GM23248 (cell line): ENCODE results near the gene FER1L5. TPM values are rescaled to one million over a fixed set of nuclear protein-coding genes. Genes with fewer than 3 reads are reported as not detected.

Source experiments
- DNase-seq: peaks from one replicate; pipeline ENCODE4 v3.0.0-alpha.2; 2015
- H2AFZ ChIP-seq: fragments of 200-600 bp; sonication (generic); 2 replicates; pipeline ENCODE4 v1.6.1; 2016; ENCODE audit warnings: antibody characterized with exemption
- H3F3A ChIP-seq: fragments of 200-600 bp; sonication (generic); 2 replicates; pipeline ENCODE4 v1.6.1; 2016; ENCODE audit warnings: mild to moderate bottlenecking, antibody characterized with exemption, mixed run types; ENCODE audit not compliant: insufficient read depth
- H3K27ac ChIP-seq: fragments of 200-600 bp; sonication (generic); 2 replicates; pipeline ENCODE4 v1.5.1; 2016; ENCODE audit warnings: mild to moderate bottlenecking
- H3K27me3 ChIP-seq: fragments of 200-600 bp; sonication (generic); replicated peaks from 2 replicates; pipeline ENCODE4 v1.6.1; 2016; ENCODE audit warnings: mild to moderate bottlenecking; ENCODE audit not compliant: insufficient read depth
- H3K36me3 ChIP-seq: fragments of 200-600 bp; sonication (generic); 2 replicates; pipeline ENCODE4 v1.6.1; 2016; ENCODE audit warnings: low read depth, mild to moderate bottlenecking
- H3K4me1 ChIP-seq: fragments of 200-600 bp; sonication (generic); 2 replicates; pipeline ENCODE4 v1.6.1; 2016; ENCODE audit warnings: mild to moderate bottlenecking; ENCODE audit not compliant: insufficient read depth
- H3K4me2 ChIP-seq: fragments of 200-600 bp; sonication (generic); one replicate; pipeline ENCODE4 v1.6.1; 2016; ENCODE audit warnings: mild to moderate bottlenecking; ENCODE audit not compliant: unreplicated experiment
- H3K4me3 ChIP-seq: fragments of 200-600 bp; sonication (generic); 2 replicates; pipeline ENCODE4 v1.5.1; 2016; ENCODE audit warnings: mild to moderate bottlenecking
- H3K79me2 ChIP-seq: fragments of 200-600 bp; sonication (generic); 2 replicates; pipeline ENCODE4 v1.6.1; 2016; ENCODE audit warnings: mild to moderate bottlenecking; ENCODE audit not compliant: insufficient read depth
- H3K9ac ChIP-seq: fragments of 200-600 bp; sonication (generic); 2 replicates; pipeline ENCODE4 v1.6.1; 2016; ENCODE audit warnings: mild to moderate bottlenecking
- H3K9me2 ChIP-seq: fragments of 200-600 bp; sonication (generic); 2 replicates; pipeline ENCODE4 v1.6.1; 2016; ENCODE audit warnings: mixed run types, mild to moderate bottlenecking, moderate library complexity; ENCODE audit not compliant: insufficient read depth
- H3K9me3 ChIP-seq: fragments of 200-600 bp; sonication (generic); one replicate; pipeline ENCODE4 v1.6.1; 2017; ENCODE audit warnings: low read depth
- H4K20me1 ChIP-seq: fragments of 200-600 bp; sonication (generic); 2 replicates; pipeline ENCODE4 v1.6.0; 2016; ENCODE audit not compliant: insufficient read depth
- EZH2 ChIP-seq: fragments of 200-600 bp; sonication (generic); IDR thresholded peaks from 2 replicates; pipeline ENCODE4 v1.6.1; 2018; ENCODE audit warnings: antibody characterized with exemption, mild to moderate bottlenecking; ENCODE audit not compliant: insufficient read depth, poor library complexity, severe bottlenecking
- EZH2phosphoT487 ChIP-seq: fragments of 200-600 bp; sonication (generic); IDR thresholded peaks from 2 replicates; pipeline ENCODE4 v1.6.1; 2018; ENCODE audit warnings: antibody characterized with exemption, moderate library complexity, mild to moderate bottlenecking, low read depth; ENCODE audit not compliant: insufficient read depth
- WGBS, 2 experiments: methylation state at CpG; one replicate each; pipeline ENCODE4 v1.1.6; 2015 to 2017; ENCODE audit warnings: low lambda C conversion rate in 2 of 2, low coverage in 1 of 2; ENCODE audit errors: missing lambda C conversion rate in 2 of 2; 5-methylcytosine and 5-hydroxymethylcytosine counted together
- in situ Hi-C: fragments of 300-500 bp; cut with MboI; formaldehyde crosslinking; loops from 2 replicates; pipeline ENCODE4 v1.15.0; 2020
- polyA plus RNA-seq: library from polyadenylated mRNA; unstranded; fragments of >200 nt; fragmentation: Nextera tagmentation; extraction: Ambion mirVana; gene quantifications from 2 replicates; pipeline ENCODE4 v1.2.1, GENCODE V29; 2016
- total RNA-seq: library from RNA; depleted of rRNA; stranded (reverse); fragments of >200 nt; shearing (Covaris generic); gene quantifications from 2 replicates; pipeline ENCODE4 v1.2.3, GENCODE V29; 2014

Gene FER1L5
- total and polyA plus RNA-seq, 2 experiments from 2014 or later: under 0.01 to 0.08 TPM

DNA sequence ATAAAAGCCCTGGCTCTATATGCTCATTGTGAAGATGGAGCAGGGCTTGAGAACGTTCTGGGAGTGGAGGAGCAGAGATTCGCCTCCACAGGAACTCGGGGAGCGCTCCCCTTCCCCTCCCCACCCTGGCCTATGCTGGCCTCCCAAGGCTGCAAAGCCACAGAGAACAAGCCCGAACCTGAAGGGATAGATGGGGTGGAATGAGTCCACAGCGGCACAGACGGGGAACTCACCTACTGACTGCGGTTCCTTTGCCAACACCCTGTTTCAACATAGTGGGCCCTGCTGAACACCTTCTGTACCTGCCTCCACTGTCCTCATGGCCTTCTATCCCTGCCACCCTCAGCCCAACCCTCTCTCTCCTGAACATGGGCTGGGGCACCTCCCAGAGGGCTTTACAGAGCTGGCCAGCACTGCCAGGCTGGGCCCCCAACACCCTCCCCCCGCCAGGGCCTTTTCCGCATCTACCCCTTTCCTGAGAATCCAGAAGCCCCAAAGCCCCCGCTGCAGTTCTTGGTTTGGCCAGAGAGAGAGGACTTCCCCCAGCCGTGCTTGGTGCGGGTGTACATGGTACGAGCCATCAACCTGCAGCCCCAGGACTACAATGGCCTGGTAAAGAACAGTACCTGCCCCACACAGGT lies 55.8 kb downstream of the FER1L5 start:
- no peak overlapping the region for H3K27ac ChIP-seq
- DNase-seq: no peak
- no peaks in the 10 kb centered on the region for H3K27me3 ChIP-seq
- H4K20me1 ChIP-seq: no peaks in the 10 kb centered on the region
- no peak overlapping the region for H3K9ac ChIP-seq
- no peak overlapping the region for H2AFZ ChIP-seq
- no peak for TF ChIP-seq EZH2
- TF ChIP-seq EZH2phosphoT487: no peak
- no peaks in the 10 kb centered on the region for H3K9me3 ChIP-seq
- in situ Hi-C loops: no loop called here
- no peaks in the 10 kb centered on the region for H3K36me3 ChIP-seq
- no peaks in the 10 kb centered on the region for H3K9me2 ChIP-seq
- no peak overlapping the region for H3K4me3 ChIP-seq
- no peaks in the 10 kb centered on the region for H3K79me2 ChIP-seq
- WGBS, 2 experiments: 92 to 94% methylated on average over 12 to 14 of the region's 14 CpGs
- no peak overlapping the region for H3K4me2 ChIP-seq
- no peaks in the 10 kb centered on the region for H3F3A ChIP-seq
- no peaks in the 10 kb centered on the region for H3K4me1 ChIP-seq

DNA sequence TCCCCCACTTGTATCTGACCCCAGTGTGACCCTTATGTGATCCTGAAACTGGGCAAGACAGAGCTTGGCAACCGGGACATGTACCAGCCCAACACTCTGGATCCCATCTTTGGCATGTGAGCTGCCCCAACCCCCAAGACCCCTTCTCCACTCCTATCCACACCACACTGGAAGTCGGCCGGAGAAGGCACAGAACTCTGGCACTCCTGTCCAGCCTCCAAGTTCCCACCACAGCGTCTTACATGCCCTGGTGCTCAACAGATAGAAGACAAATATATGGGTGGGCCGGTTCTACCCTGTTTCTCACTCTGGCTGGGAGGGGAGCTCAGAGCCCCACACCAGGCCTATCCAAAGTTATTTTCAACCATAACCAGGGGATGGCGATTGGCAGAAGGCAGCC lies 56.5 kb downstream of the FER1L5 start:
- Histone ChIP-seq H3K9ac (no peak overlapping the region), H3K79me2 (no peaks in the 10 kb centered on the region), H4K20me1 (no peaks in the 10 kb centered on the region), H2AFZ (no peak overlapping the region), H3K9me2 (no peaks in the 10 kb centered on the region), H3K36me3 (no peaks in the 10 kb centered on the region), H3K27me3 (no peaks in the 10 kb centered on the region), H3K27ac (no peak overlapping the region), H3F3A (no peaks in the 10 kb centered on the region), H3K9me3 (no peaks in the 10 kb centered on the region), H3K4me3 (no peak overlapping the region), H3K4me2 (no peak overlapping the region), H3K4me1 (no peaks in the 10 kb centered on the region)
- TF ChIP-seq EZH2phosphoT487: no peak
- TF ChIP-seq EZH2: no peak
- no peak for DNase-seq
- WGBS, 2 experiments: 93 to 94% methylated on average over 6 of the region's 6 CpGs
- in situ Hi-C loops: no loop called here

DNA sequence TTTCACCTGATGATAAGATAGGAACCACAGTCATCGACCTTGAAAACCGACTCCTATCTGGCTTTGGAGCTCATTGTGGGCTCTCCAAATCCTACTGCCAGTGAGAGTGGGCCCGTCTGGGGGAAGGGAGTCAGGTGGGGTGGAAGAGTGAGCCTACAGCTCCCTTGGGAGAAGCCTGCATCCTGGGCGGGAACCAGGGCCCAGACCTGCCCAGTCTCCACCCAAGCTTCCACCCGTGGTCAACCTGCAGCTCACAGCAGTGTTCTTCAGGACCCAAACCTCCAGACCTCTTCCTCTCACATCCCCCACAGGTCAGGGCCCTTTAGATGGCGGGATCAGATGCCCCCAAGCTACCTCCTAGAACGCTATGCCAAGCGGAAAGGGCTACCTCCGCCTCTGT lies 57.1 kb downstream of the FER1L5 start:
- DNase-seq: no peak

DNA sequence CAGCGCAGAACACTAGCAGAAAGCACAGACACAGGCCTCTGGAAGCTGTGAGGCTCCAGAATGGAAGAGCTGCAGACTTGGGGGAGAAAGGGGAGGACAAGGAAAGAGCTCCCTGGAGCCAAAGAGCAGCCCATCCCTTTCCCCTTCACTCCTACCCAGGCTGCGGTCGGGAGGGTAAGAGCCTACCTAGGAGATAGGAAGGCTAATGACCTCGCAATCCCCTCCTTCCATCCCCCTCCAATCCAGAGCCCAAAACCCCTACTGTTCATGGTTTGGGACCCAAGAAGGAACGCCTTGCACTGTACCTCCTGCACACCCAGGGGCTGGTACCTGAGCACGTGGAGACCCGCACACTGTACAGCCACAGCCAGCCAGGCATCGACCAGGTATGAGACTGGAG lies 57.5 kb downstream of the FER1L5 start:
- Histone ChIP-seq H3K36me3 (no peaks in the 10 kb centered on the region), H3K9me2 (no peaks in the 10 kb centered on the region), H3K4me3 (no peak overlapping the region), H3K9ac (no peak overlapping the region), H3F3A (no peaks in the 10 kb centered on the region), H3K9me3 (no peaks in the 10 kb centered on the region), H3K4me1 (no peaks in the 10 kb centered on the region), H3K27me3 (no peaks in the 10 kb centered on the region), H3K4me2 (no peak overlapping the region), H3K27ac (no peak overlapping the region), H2AFZ (no peak overlapping the region), H4K20me1 (no peaks in the 10 kb centered on the region), H3K79me2 (no peaks in the 10 kb centered on the region)
- no peak for TF ChIP-seq EZH2
- TF ChIP-seq EZH2phosphoT487: no peak
- WGBS, 2 experiments: 89 to 92% methylated on average over 8 of the region's 8 CpGs
- no peak for DNase-seq
- in situ Hi-C loops: no loop called here

More for the DNA sequence above, 57.1 kb downstream of the FER1L5 start:
- Histone ChIP-seq H3K4me2 (no peak overlapping the region), H3K79me2 (no peaks in the 10 kb centered on the region), H3K36me3 (no peaks in the 10 kb centered on the region), H3K27me3 (no peaks in the 10 kb centered on the region), H2AFZ (no peak overlapping the region), H3F3A (no peaks in the 10 kb centered on the region), H3K27ac (no peak overlapping the region), H3K4me3 (no peak overlapping the region), H4K20me1 (no peaks in the 10 kb centered on the region), H3K9ac (no peak overlapping the region), H3K9me3 (no peaks in the 10 kb centered on the region), H3K9me2 (no peaks in the 10 kb centered on the region), H3K4me1 (no peaks in the 10 kb centered on the region)
- in situ Hi-C loops: no loop called here
- WGBS, 2 experiments: 77 to 80% methylated on average over 9 of the region's 9 CpGs
- no peak for TF ChIP-seq EZH2phosphoT487
- TF ChIP-seq EZH2: no peak
